Vagina (tissue), 2 donors: Measurements from ENCODE around the gene C1QL1. TPM values are rescaled to one million over a fixed set of nuclear protein-coding genes. Genes with fewer than 3 reads are reported as not detected.
A peak's percentile ranks its signal among the peaks of the same experiment; 100 is the strongest.

ENCODE experiments used
- DNase-seq, 2 donors: peaks; one replicate each; pipeline ENCODE4 v3.0.0-alpha.2; 2017; ENCODE audit errors: extremely low spot score in 2 of 2
- H3K27ac ChIP-seq: fragments of 200-600 bp; sonication (generic); one replicate; pipeline ENCODE4 v1.5.1; 2019
- H3K27me3 ChIP-seq: fragments of 200-600 bp; sonication (generic); one replicate; pipeline ENCODE4 v1.5.1; 2019
- H3K36me3 ChIP-seq, 2 donors: fragments of 200-600 bp; sonication (generic); one replicate each; pipeline ENCODE4 v1.5.1; 2017 to 2019
- H3K4me1 ChIP-seq: fragments of 200-600 bp; sonication (generic); one replicate; pipeline ENCODE4 v1.5.1; 2019
- H3K4me3 ChIP-seq, 2 donors: fragments of 200-600 bp; sonication (generic); 1 replicate in 1 of 2; 2 replicates in 1 of 2; pipeline ENCODE4 v1.5.1; 2016 to 2019
- H3K9me3 ChIP-seq: fragments of 200-600 bp; sonication (generic); one replicate; pipeline ENCODE4 v1.5.1; 2019
- POLR2A ChIP-seq, 2 donors: fragments of 450-650 bp; IDR thresholded peaks; one replicate each; pipeline ENCODE4 v1.6.1; 2017; ENCODE audit warnings: antibody characterized with exemption in 2 of 2, mild to moderate bottlenecking in 2 of 2, moderate library complexity in 2 of 2
- POLR2AphosphoS5 ChIP-seq, 2 donors: sonication (generic); formaldehyde crosslinking; IDR thresholded peaks; one replicate each; pipeline ENCODE4 v1.9.0; 2017; ENCODE audit warnings: antibody characterized with exemption in 2 of 2, mild to moderate bottlenecking in 2 of 2, low read depth in 1 of 2; ENCODE audit not compliant: insufficient read depth in 1 of 2
- intact Hi-C: fragments of 100-400 bp; cut with DNase I; formaldehyde crosslinking; loops from one replicate; pipeline ENCODE4 v1.15.1; 2023
- total RNA-seq: library from RNA; depleted of rRNA; stranded (reverse); fragments of >200 nt; gene quantifications from one replicate; pipeline ENCODE4 v1.2.3, GENCODE V29; 2016
- TF ChIP-seq, protein P1 (sequence below), 3 experiments: fragments of 450-650 bp in 2 of 3; fragments of 200-600 bp in 1 of 3; sonication (generic) in 1 of 3; IDR thresholded peaks; one replicate each; pipeline ENCODE4 v1.5.1; 2017 to 2019; ENCODE audit warnings: antibody characterized with exemption in 3 of 3, mild to moderate bottlenecking in 2 of 3, moderate library complexity in 2 of 3

The C1QL1 gene
- total RNA-seq, 1 donor from 2014 or later: 6.9 TPM

DNA sequence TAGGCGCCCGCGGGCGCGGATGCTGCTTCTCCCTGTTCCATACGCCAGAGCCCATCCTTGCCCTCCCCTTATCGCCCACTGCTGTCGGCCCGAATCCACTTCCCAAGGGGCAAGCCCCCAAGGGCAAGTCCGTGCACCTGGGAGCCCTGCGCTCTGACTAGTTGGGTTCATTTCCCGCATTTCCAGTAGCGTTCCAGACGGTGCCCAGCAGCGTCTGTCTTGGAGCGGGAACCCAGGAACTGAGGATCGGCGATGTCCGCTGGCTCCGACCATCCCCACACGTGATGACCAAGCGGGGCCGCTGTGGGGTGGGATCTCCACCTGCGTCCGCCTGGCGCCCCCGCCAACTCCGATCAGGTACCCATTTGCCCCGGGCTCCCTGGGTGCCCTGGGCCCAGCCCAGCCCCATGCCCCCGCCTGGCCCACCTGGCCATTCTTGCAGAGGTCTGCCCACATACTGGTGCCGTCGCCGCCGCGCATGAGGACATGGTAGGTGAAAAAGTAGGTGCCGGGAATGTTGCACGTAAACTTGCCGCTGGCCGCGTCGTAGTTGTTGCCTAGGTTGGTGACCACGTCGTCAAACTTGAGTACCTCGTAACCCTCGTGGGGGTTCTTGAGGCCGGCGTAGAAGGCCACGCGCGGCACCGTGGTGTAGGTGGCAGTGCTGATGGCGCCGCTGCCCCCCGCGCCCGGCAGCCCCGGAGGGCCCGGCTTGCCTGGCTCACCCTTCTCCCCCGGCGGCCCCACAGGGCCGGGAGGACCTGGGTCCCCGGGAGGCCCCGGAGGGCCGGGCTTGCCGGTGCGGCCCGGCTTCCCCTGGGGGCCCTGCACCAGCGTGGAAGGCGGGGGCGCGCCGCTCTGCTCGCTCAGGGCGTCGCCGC lies 837 bp downstream of the C1QL1 start:
- no peak for DNase-seq
- Histone ChIP-seq H3K9me3 (no peaks in the 10 kb centered on the region), H3K27ac (no peak overlapping the region), H3K27me3 (no peaks in the 10 kb centered on the region), H3K36me3 (no peaks in the 10 kb centered on the region), H3K4me1 (peaks cover 35% of the 10 kb centered on the region), H3K4me3 (peak overlapping the region; percentile 19 to 28)
- intact Hi-C loops: loop anchor here (5.0 kb wide), 1 partner anchor 50 kb away; no protein-coding TSS in a partner anchor
- TF ChIP-seq POLR2A (IDR thresholded peaks at IDR 0.05) (no peak), POLR2AphosphoS5 (IDR thresholded peaks at IDR 0.05; ENCODE audit: insufficient read depth in 1 of 2, low read depth in 1 of 2) (no peak)
- TF ChIP-seq, protein P1, sequence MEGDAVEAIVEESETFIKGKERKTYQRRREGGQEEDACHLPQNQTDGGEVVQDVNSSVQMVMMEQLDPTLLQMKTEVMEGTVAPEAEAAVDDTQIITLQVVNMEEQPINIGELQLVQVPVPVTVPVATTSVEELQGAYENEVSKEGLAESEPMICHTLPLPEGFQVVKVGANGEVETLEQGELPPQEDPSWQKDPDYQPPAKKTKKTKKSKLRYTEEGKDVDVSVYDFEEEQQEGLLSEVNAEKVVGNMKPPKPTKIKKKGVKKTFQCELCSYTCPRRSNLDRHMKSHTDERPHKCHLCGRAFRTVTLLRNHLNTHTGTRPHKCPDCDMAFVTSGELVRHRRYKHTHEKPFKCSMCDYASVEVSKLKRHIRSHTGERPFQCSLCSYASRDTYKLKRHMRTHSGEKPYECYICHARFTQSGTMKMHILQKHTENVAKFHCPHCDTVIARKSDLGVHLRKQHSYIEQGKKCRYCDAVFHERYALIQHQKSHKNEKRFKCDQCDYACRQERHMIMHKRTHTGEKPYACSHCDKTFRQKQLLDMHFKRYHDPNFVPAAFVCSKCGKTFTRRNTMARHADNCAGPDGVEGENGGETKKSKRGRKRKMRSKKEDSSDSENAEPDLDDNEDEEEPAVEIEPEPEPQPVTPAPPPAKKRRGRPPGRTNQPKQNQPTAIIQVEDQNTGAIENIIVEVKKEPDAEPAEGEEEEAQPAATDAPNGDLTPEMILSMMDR (IDR thresholded peaks at IDR 0.05): no peak

DNA sequence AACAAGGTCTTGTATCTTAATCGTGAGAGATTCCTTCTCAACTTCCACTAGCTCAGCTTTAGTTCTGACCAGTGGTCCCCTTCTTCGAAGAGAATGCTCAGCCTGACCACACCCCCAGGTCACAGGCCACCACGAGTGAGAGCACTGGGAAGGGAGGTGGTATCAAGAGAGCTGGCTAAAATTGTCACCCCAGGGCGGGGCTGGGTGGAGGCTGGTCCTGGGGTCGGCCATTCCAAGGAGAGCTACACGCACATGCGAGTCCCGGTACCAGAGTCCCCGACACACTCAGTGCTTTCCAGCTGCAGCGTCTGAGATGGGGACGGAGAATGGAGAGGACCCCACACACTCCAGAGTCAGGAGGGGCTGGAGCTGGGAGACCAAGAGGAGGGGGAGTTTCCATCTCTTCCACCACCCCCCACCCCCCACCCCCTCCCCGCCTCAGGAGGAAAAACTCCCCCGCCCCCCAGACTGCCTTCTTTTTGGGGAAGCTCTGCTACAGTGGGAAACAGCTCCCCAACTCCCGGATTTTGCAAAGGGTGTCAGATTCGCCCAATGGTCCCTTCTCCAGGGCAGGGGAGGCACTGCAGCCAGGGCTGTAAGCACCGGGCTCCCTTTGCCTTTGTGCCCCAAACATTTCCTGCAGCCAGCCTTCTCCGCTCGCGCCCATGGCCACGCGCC lies 1.6 kb downstream of the C1QL1 start:
- Histone ChIP-seq H3K4me3 (peak overlapping the region in 1 of 2 donors; percentile 28), H3K27me3 (no peaks in the 10 kb centered on the region)
- TF ChIP-seq POLR2AphosphoS5 (IDR thresholded peaks at IDR 0.05; ENCODE audit: insufficient read depth in 1 of 2, low read depth in 1 of 2) (no peak), POLR2A (IDR thresholded peaks at IDR 0.05) (no peak)
- TF ChIP-seq, protein P1 (IDR thresholded peaks at IDR 0.05): no peak

DNA sequence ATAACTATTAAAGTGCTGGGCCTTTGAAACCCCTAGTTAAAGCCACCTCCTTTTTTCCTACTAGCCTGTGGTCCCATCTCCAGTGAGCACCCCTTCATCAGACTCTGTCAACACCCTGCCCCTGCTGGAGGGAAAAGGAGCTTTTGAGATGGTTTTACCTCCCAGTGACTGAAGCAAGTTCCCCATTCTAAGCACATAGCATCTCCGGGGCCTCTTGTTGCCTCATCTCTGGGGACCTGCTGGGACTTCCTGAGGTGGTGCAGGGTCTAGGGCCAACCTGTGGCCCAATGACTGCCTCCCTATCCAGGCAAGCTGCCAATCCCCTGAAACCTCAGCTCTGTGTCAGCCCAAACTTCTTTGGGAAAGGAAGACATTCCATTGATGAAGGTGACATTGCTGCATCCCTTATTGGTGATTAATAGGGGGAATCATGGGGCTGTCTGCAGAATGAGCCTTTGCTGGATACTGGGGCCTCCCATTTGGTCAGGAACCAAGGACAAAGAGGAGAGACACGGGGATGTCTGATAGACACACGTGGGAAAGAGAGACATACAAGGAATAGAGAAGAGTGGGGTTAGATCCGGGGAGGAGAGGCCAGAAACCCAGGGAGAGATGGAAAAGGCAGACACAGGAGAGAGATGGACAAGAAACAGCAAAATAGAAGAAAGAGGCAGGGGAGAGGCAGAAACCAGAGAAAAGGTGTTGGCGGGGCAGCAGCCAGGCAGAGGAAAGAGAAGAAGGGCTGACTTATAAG lies 2.4 kb downstream of the C1QL1 start:
- H3K4me1 ChIP-seq: peaks cover 34% of the 10 kb centered on the region
- no peaks in the 10 kb centered on the region for H3K27me3 ChIP-seq
- H3K27ac ChIP-seq: no peak overlapping the region
- intact Hi-C loops: loop anchor here (5.0 kb wide), 1 partner anchor 52 kb away; no protein-coding TSS in a partner anchor
- DNase-seq: no peak
- no peak overlapping the region for H3K4me3 ChIP-seq
- no peaks in the 10 kb centered on the region for H3K36me3 ChIP-seq
- TF ChIP-seq, protein P1 (IDR thresholded peaks at IDR 0.05): no peak
- TF ChIP-seq POLR2A (IDR thresholded peaks at IDR 0.05) (no peak), POLR2AphosphoS5 (IDR thresholded peaks at IDR 0.05; ENCODE audit: insufficient read depth in 1 of 2, low read depth in 1 of 2) (no peak)
- no peaks in the 10 kb centered on the region for H3K9me3 ChIP-seq

More for the DNA sequence above, 1.6 kb downstream of the C1QL1 start:
- no peak overlapping the region for H3K27ac ChIP-seq
- no peaks in the 10 kb centered on the region for H3K36me3 ChIP-seq
- intact Hi-C loops: loop anchor here (5.0 kb wide), 1 partner anchor 51 kb away; no protein-coding TSS in a partner anchor
- H3K4me1 ChIP-seq: peaks cover 35% of the 10 kb centered on the region
- no peaks in the 10 kb centered on the region for H3K9me3 ChIP-seq
- no peak for DNase-seq

DNA sequence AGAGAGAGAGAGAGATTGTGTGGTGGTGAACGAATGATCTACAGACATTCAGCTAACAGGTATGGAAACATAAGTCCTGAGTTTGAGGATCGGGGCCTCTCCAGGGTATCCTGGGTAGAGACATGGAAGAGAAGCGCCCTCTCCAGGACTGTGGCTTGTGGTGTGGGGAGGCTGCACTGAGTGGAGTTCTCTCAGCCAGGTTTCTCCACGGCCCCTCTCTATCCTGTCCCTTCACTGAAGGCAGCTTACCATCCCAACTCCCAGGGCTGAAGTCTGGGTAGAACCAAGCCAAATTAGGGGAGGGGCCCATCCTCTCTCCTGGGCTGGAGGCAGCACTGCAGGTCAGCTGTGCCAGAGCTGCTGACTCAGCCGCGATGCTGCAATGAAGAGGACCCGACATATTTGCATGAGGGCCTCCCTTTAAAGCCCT lies 6.2 kb downstream of the C1QL1 start:
- DNase-seq: no peak

More for the DNA sequence above, 6.2 kb downstream of the C1QL1 start:
- Histone ChIP-seq H3K9me3 (no peaks in the 10 kb centered on the region), H3K27ac (no peak overlapping the region), H3K27me3 (no peaks in the 10 kb centered on the region), H3K4me1 (peaks cover 15% of the 10 kb centered on the region), H3K36me3 (no peaks in the 10 kb centered on the region), H3K4me3 (no peak overlapping the region)
- TF ChIP-seq, protein P1 (IDR thresholded peaks at IDR 0.05): no peak
- TF ChIP-seq POLR2AphosphoS5 (IDR thresholded peaks at IDR 0.05; ENCODE audit: insufficient read depth in 1 of 2, low read depth in 1 of 2) (no peak), POLR2A (IDR thresholded peaks at IDR 0.05) (no peak)
- intact Hi-C loops: no loop called here
